GM19025 (cell line): ENCODE data around the gene MYOF.
"Not testable (repeated sequence)": the region's sequence is repeated elsewhere in the genome, so short reads cannot be mapped to it uniquely, and the experiment has no call there.

Source experiments
- ATAC-seq: cut with Tn5 transposase; IDR thresholded peaks from one replicate; pipeline ENCODE4 v1.9.1; 2021; ENCODE audit warnings: mild to moderate bottlenecking, low read depth, moderate library complexity; ENCODE audit not compliant: unreplicated experiment

Gene MYOF

GRCh38 chr10:93305122-93305521 lies 177.0 kb downstream of the MYOF start:
- ATAC-seq, result no peak

- no peak for ATAC-seq
Observed at GRCh38 chr10:93300981-93301380, 181.2 kb downstream of the MYOF start.

GRCh38 chr10:93300288-93300917 lies 181.7 kb downstream of the MYOF start:
- ATAC-seq, result no peak

GRCh38 chr10:93299606-93300287 lies 182.4 kb downstream of the MYOF start:
- no peak for ATAC-seq

- no peak for ATAC-seq
Observed at GRCh38 chr10:93299195-93299594, 182.9 kb downstream of the MYOF start.

GRCh38 chr10:93296151-93296550 lies 186.0 kb downstream of the MYOF start:
- ATAC-seq, result no peak

GRCh38 chr10:93293999-93294398 lies 188.1 kb downstream of the MYOF start:
- no peak for ATAC-seq

- no peak for ATAC-seq
Observed at GRCh38 chr10:93290661-93291354, 191.3 kb downstream of the MYOF start.

GRCh38 chr10:93288679-93289634 lies 193.2 kb downstream of the MYOF start:
- no peak for ATAC-seq

GRCh38 chr10:93287775-93288174 lies 194.4 kb downstream of the MYOF start:
- no peak for ATAC-seq

- ATAC-seq, result not testable (repeated sequence)
Observed at GRCh38 chr10:93284246-93284645, 197.9 kb downstream of the MYOF start.

- no peak for ATAC-seq
Observed at GRCh38 chr10:93281367-93281720, 200.8 kb downstream of the MYOF start.

GRCh38 chr10:93280699-93281366 lies 201.3 kb downstream of the MYOF start:
- no peak for ATAC-seq

GRCh38 chr10:93280121-93280698 lies 201.9 kb downstream of the MYOF start:
- ATAC-seq, result no peak

- no peak for ATAC-seq
Observed at GRCh38 chr10:93277360-93277759, 204.8 kb downstream of the MYOF start.

- no peak for ATAC-seq
Observed at GRCh38 chr10:93274419-93274818, 207.7 kb downstream of the MYOF start.

- no peak for ATAC-seq
Observed at GRCh38 chr10:93272884-93273675, 209.1 kb downstream of the MYOF start.

- ATAC-seq, result no peak
Observed at GRCh38 chr10:93271347-93271746, 210.8 kb downstream of the MYOF start.

- no peak for ATAC-seq
Observed at GRCh38 chr10:93269281-93269680, 212.9 kb downstream of the MYOF start.
